GM18517 (cell line): ENCODE results near the gene TNNT2.

Experiments
- ATAC-seq: cut with Tn5 transposase; IDR thresholded peaks from one replicate; pipeline ENCODE4 v1.9.1; 2021; ENCODE audit warnings: mild to moderate bottlenecking, moderate library complexity; ENCODE audit not compliant: unreplicated experiment

The TNNT2 gene

DNA sequence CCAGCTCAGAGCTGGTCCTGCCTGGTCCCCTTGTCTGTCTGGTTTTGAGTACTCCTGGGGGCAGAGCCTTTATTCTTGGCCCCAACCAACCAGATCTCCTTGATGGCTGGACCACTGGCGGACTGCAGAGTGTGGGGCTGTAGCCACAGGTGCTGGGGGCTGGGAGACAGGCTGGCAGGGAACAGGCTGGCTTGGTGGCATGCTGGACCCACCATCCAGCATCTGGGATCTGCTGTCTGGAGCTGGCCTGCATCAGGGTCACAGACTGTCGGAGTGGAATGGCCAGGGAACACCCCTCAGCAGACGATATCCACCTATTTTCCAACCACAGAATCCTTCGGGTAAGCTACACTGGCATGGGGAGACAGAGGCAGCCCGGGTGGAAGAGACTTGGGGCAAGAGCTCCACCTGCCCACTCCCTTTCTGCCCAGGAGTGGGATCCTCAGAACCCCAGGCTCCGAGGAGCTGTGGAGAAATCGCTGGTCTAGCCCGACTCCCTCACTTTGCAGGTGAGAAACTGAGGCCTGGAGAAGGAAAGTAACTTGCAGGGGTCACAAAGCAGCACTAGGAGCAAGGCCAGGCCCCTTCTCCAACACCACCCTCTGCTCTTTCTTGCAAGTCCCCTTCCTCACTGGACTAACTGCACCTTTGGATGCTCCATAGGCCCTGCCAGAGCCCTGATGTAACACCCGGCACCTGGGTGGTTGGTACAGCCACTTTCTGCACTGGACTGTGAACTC, 40.6 kb downstream of the TNNT2 start:
- no peak for ATAC-seq

GRCh38 chr1:201335901-201336300, 41.6 kb downstream of the TNNT2 start:
- no peak for ATAC-seq

- no peak for ATAC-seq
Measured at GRCh38 chr1:201335174-201335870, 42.2 kb downstream of the TNNT2 start.

DNA sequence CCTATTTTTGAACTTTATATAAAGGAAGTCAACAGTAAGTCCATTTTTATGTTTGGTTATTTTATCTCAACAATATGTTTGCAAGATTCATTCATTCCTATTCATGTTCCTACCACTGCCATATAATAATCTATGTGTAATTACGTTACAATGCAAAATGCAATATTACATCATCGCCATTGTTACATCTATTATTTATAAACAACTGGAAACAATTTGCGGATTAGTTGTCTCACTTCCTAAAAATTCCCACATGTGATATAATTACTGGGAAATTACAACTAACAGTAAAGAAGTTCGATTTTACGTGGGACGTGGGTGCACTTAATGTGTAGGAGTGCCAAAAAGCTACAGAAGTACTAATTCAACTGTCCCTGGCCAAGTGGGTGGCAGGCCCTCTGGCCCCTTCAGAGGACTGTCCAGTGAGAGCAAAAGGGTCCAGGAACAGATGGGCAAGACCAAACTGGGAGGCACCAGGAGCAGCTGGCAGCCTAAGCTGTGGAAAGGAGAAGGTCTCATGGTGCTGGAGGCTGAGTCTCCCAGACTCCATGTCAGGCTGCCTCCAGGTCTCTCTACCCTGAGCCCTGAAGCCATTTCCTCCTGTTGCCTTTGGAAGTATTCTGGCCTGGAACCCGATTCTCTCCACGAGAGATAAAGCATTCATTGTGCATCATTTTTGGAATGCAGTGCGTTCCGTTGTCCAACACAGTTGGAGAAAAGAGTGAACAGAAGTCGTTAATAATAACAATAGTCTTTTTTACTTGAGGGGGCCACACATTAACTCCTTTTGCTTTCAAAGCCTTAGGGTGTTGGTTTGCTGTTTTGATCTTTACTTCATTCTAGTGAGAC, 42.9 kb downstream of the TNNT2 start:
- ATAC-seq = no peak

DNA sequence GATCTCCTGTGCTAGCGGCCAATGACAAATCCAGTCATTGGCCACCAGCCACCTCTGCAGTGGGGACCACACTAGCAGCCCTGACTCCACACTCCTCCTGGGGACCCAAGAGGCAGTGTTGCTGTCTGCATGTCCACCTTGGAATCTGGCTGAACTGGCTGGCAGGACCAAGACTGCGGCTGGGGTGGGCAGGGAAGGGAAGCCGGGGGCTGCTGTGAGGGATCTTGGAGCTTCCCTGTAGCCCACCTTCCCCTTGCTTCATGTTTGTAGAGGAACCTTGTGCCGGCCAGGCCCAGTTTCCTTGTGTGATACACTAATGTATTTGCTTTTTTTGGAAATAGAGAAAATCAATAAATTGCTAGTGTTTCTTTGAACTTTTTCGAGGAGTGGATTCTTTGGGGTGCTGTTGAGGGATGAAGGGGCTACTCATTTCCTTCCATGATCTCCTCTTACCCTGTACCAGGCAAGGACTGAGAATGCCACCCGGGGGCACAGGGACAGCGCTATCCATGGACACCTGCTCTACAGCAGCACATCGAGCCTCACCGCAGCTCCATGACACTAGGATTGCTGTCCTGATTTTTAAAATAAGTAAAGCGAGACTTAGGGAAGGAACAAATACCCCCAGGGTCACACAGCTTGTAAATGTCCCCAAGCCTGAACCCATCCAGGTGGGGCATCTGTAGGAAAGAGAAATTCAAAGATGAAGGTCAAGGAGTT, 44.7 kb downstream of the TNNT2 start:
- ATAC-seq = no peak

GRCh38 chr1:201332021-201332420, 45.5 kb downstream of the TNNT2 start:
- no peak for ATAC-seq

DNA sequence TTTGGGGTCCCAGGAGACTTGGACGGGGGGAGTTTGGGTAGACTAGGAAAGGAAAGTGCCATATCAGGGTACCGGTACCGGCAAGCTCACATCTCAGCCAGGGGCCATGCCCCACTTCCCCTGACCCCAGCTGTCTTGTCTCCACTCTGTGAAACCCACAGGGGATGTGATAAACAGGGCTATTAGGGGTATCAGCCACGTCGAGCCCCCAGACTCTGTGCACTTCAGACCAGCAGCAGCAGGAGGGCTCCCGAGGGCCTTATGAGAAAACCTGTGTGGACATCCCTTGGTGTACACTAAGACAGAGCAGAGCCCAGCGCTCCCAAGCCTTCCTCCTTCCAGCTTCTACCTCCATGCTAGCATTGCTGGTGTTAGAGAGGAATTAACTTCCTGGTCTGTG, 46.3 kb downstream of the TNNT2 start:
- no peak for ATAC-seq

DNA sequence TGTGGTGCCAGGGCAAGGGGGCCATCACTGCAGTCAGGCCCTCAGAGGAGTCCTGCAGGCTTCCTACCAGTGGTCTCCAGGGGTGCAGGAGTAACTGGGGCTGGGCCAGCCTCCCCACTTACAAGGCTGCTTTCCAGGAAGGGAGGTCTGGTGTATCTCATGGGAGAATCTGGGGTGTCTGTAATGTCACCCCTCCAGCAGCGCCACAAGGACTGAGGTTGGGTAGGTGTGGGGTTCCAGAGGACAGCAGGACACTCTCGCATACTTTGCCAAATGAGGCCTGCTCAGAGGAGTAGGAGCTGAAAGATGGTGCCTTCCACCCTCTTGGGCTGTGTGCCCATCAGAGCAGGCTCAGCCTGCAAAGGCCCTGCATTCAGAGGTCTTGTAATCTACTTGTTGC, 46.9 kb downstream of the TNNT2 start:
- no peak for ATAC-seq

- no peak for ATAC-seq
Measured at GRCh38 chr1:201329801-201330200, 47.7 kb downstream of the TNNT2 start.

GRCh38 chr1:201329286-201329685, 48.2 kb downstream of the TNNT2 start:
- ATAC-seq = no peak

GRCh38 chr1:201328576-201328975, 48.9 kb downstream of the TNNT2 start:
- no peak for ATAC-seq

DNA sequence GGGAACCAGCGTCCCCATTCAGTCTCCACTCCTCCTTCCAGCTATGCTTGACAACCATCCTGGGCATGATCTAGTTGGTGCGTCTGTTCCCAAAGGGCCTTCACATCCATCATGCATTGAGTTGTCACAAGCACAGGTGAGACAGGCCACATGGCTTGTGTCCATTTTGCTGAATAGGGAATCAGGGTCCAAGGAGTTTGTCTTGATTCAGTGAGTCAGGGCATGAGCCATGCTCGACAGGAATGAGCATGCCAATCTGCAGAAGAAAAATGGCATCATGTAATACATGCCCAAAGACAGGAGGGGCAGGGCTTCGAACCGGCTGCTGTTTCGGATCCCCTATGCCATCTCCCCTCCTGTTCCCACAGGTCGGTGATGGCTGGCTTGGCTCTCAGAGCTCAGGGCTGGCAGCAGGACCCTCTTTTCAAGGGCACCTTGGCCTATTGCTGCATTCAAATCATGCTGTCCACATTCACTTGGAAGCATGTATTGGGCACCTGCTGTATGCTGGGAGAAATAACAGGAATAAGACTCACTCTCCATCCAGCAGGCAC, 49.7 kb downstream of the TNNT2 start:
- ATAC-seq = no peak

DNA sequence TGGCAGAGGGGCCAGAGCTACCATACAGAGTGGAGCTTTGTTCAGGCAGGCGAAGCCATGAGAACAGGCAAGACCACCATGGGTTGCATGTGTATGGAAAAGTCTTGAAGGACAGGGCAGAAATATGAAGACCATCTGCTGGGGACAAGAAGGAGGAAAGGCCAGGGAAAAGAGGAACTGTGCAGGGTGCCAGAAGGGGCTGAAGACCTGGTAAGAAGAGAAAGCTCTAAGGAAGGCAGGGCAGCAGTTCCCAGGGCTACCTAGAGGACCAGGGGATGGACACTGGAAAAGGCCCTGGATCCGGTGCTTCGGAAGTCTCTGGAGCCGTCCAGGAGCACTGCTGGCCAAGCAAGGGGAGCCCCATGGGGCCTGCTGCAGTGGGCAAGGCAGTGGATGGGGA, 50.8 kb downstream of the TNNT2 start:
- ATAC-seq = no peak

GRCh38 chr1:201325678-201326060, 51.8 kb downstream of the TNNT2 start:
- no peak for ATAC-seq

GRCh38 chr1:201324821-201325677, 52.4 kb downstream of the TNNT2 start:
- no peak for ATAC-seq

GRCh38 chr1:201324306-201324705, 53.2 kb downstream of the TNNT2 start:
- ATAC-seq = no peak

GRCh38 chr1:201322653-201323510, 54.6 kb downstream of the TNNT2 start:
- no peak for ATAC-seq

DNA sequence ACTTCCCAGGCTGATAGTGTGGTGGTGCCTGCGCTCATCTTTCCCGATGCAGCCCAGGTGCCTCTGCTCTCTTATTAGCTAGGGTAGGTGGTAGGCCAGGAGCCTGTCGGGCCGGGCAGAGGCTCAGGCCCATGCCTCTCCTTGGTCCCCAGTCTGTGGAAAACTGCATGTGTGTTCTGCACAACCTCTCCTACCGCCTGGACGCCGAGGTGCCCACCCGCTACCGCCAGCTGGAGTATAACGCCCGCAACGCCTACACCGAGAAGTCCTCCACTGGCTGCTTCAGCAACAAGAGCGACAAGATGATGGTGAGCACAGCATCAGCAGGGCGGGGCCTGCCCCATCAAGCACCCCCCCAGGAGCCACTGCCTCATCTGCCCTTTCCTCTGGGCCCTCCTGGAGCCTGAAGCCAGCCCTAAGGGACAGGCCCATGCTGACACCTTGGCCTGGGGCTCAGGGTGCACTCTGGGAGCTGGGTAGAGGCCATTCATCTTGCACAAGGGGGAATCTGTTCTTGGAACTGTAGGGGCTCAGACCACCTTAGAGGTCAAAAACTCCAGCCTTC, 55.6 kb downstream of the TNNT2 start:
- no peak for ATAC-seq
